ENCODE data around the gene RASSF3.

DNA sequence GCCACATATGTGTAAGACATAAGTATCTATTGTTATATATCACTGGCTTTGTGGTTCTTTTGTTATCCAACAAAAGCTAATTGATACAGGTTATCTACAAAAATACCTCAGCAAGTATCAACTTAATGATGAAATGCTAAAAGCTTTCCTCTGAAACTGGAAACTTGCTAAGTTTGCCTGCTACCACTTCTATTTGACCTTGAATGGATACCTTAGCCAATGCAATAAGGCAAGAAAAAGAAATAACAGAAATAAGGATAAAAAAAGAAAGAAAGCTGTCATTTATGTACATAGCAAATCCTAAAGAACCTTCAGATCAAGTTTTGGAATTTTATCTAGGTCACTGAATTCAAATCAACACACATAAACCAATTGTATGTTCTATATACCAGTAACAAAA, 35.5 kb upstream of the RASSF3 start:
- TF ChIP-seq CTCF (IDR thresholded peaks at IDR 0.05) (no peak), POLR2A (IDR thresholded peaks at IDR 0.05) (no peak)

All from heart left ventricle (tissue), 13 donors.